Heart right ventricle (tissue), 16 donors: ENCODE results near the gene DLST. TPM values are rescaled to one million over a fixed set of nuclear protein-coding genes. Genes with fewer than 3 reads are reported as not detected.

ENCODE experiments used
- ATAC-seq, 8 donors: fragments of 200-7000 bp; cut with Tn5 transposase; one replicate each; pipeline ENCODE4 v1.9.1; 2020; ENCODE audit warnings: mild to moderate bottlenecking in 8 of 8, moderate library complexity in 8 of 8, moderate number of reproducible peaks in 1 of 8
- DNase-seq, 2 donors: peaks; one replicate each; pipeline ENCODE4 v3.0.0-alpha.2; 2020
- H3K27ac ChIP-seq, 10 donors: fragments of 200-600 bp; sonication (generic) in 2 of 10; one replicate each; pipeline versions ENCODE4 v1.5.0 to v1.8.0; 2020 to 2022; ENCODE audit warnings: mild to moderate bottlenecking in 3 of 10
- H3K27me3 ChIP-seq, 7 donors: fragments of 200-600 bp; one replicate each; pipeline ENCODE4 v1.8.0; 2021 to 2022; ENCODE audit warnings: mild to moderate bottlenecking in 2 of 7
- H3K36me3 ChIP-seq, 9 donors: fragments of 200-600 bp; sonication (generic) in 1 of 9; one replicate each; pipeline versions ENCODE4 v1.5.0 to v1.8.0; 2020 to 2022; ENCODE audit warnings: mild to moderate bottlenecking in 2 of 9
- H3K4me1 ChIP-seq, 9 donors: fragments of 200-600 bp; sonication (generic) in 1 of 9; one replicate each; pipeline versions ENCODE4 v1.5.0 to v1.8.0; 2020 to 2022; ENCODE audit warnings: mild to moderate bottlenecking in 4 of 9
- H3K4me3 ChIP-seq, 10 donors: fragments of 200-600 bp; sonication (generic) in 2 of 10; one replicate each; pipeline versions ENCODE4 v1.5.0 to v1.8.0; 2020 to 2022; ENCODE audit warnings: mild to moderate bottlenecking in 7 of 10, moderate library complexity in 2 of 10
- H3K9me3 ChIP-seq, 11 donors: fragments of 200-600 bp in 10 of 11; sonication (generic) in 2 of 11; one replicate each; pipeline versions ENCODE4 v1.5.0 to v1.8.0; 2013 to 2022; ENCODE audit warnings: mild to moderate bottlenecking in 2 of 11, control low read depth in 1 of 11, moderate library complexity in 1 of 11
- CTCF ChIP-seq, 9 donors: fragments of 200-600 bp; sonication (generic) in 2 of 9; IDR thresholded peaks; one replicate each; pipeline versions ENCODE4 v1.5.0 to v1.8.0; 2021 to 2022; ENCODE audit warnings: antibody characterized with exemption in 9 of 9, mild to moderate bottlenecking in 5 of 9, moderate library complexity in 1 of 9
- WGBS, 2 donors: extraction: QIAGEN DNeasy Blood & Tissue Kit; methylation state at CpG; one replicate each; pipeline ENCODE4 v1.1.7; 2013; ENCODE audit warnings: inconsistent platforms in 1 of 2; 5-methylcytosine and 5-hydroxymethylcytosine counted together
- intact Hi-C, 10 donors: fragments of 100-400 bp; cut with DNase I; formaldehyde crosslinking; loops; one replicate each; pipeline versions ENCODE4 v1.11.1 to v1.14.2; 2022
- polyA plus RNA-seq, 2 donors: library from polyadenylated mRNA; stranded (reverse); fragments of 200-250 nt; gene quantifications; one replicate each; pipeline ENCODE4 v1.2.3, GENCODE V29; 2013
- total RNA-seq, 10 donors: library from RNA; stranded (reverse); fragmentation: NEBNext Ultra II Directional in 3 of 10; extraction: Animal tissue kit (Norgen Biotek cat#: 25700) in 3 of 10; gene quantifications; one replicate each; pipeline versions ENCODE4 v1.2.1 to v1.2.4, GENCODE V29; 2021 to 2023
- donor health status: Arrhythmogenic right ventricular cardiomyopathy.
- donor health status: ischemic (EF 13 %, LVEDD 7.1; RV severe dilation, severe dysfunction).
- donor health status: healthy with polysubstance abuse.
- donor health status: DM: no; HTN: yes; CAD: no.
- donor health status: DM: no; HTN: no; CAD: no.
- donor health status: ischemic (EF 25% LVEDD 6.9; RV normal size, moderate dysfunction).
- donor health status: ischemic (EF 25% LVEDD 5.7; RV mildly dilated, moderate dysfunction).
- donor health status: healthy.
- donor health status: DM: yes; HTN: yes; CAD: no.
- donor health status: Ischemic cardiomyopathy.
- donor health status: ischemic (EF 35%, LVEDD 5.7; RV mildly dilated, moderate dysfunction).
- donor health status: nonischemic (EF 11% LVEDD 7.7; RV severe dilation, severe dysfunction).
- donor health status: DM: yes; HTN: yes; CAD: no.
- donor health status: PGD.
- donor health status: ischemic (EF 29% LVEDD 5.4; RV normal size, mild dysfunction).
- donor health status: nonischemic (EF 23%, LVEDD 6.1; RV moderate dilation, normal function).

Gene DLST
- total and polyA plus RNA-seq, 12 donors: 52.5 to 273 (median 226) TPM

- 70 to 74% methylated on average over 12 of the region's 12 CpGs for WGBS, 2 donors
- intact Hi-C loops: loop anchor here in 5 of 10 donors (5.0 to 10.0 kb wide), 3 partner anchors 60 to 143 kb away; partner anchors contain the start of genes EIF2B2 (in 1 of the 5) and ZC2HC1C (in 1 of the 5)
- Histone ChIP-seq H3K27me3 (no peaks in the 10 kb centered on the region), H3K36me3 (peaks cover 0 to 37% (median 0%) of the 10 kb centered on the region in 9 donors), H3K9me3 (no peaks in the 10 kb centered on the region), H3K4me1 (peaks cover 28 to 70% (median 60%) of the 10 kb centered on the region in 9 donors), H3K4me3 (peak overlapping the region in 1 of 10 donors; percentile 34), H3K27ac (peak overlapping the region; percentile 52 to 95 (median 86))
- ATAC-seq (no peak), DNase-seq (no peak)
- TF ChIP-seq CTCF (IDR thresholded peaks at IDR 0.05): no peak
These were observed 60.5 kb downstream of the DLST start for GRCh38 chr14:74942181-74942580.

- H3K27me3 ChIP-seq: no peaks in the 10 kb centered on the region
- H3K36me3 ChIP-seq: peaks cover 0 to 39% (median 1%) of the 10 kb centered on the region in 9 donors
- TF ChIP-seq CTCF (IDR thresholded peaks at IDR 0.05): no peak
- H3K4me1 ChIP-seq: peaks cover 28 to 73% (median 62%) of the 10 kb centered on the region in 9 donors
- intact Hi-C loops: loop anchor here in 5 of 10 donors (5.0 to 10.0 kb wide), 3 partner anchors 60 to 142 kb away; partner anchors contain the start of genes EIF2B2 (in 1 of the 5) and ZC2HC1C (in 1 of the 5)
- peak overlapping the region in 1 of 10 donors; percentile 34 for H3K4me3 ChIP-seq
- DNase-seq (no peak), ATAC-seq (no peak)
- peak overlapping the region; percentile 52 to 95 (median 86) for H3K27ac ChIP-seq
- H3K9me3 ChIP-seq: no peaks in the 10 kb centered on the region
- WGBS, 2 donors: 92% methylated on average over 11 of the region's 11 CpGs
These were observed 60.9 kb downstream of the DLST start for GRCh38 chr14:74942608-74943007.

GRCh38 chr14:74945261-74945851 lies 63.6 kb downstream of the DLST start:
- no peaks in the 10 kb centered on the region for H3K9me3 ChIP-seq
- no peaks in the 10 kb centered on the region for H3K27me3 ChIP-seq
- intact Hi-C loops: loop anchor here in 9 of 10 donors (5.0 to 10.0 kb wide), 5 partner anchors 57 to 142 kb away; partner anchors contain the start of genes EIF2B2 (in 6 of the 9) and ZC2HC1C (in 1 of the 9)
- TF ChIP-seq CTCF (IDR thresholded peaks at IDR 0.05): peak in 7 of 9 donors; percentile 34 to 59 (median 42)
- H3K27ac ChIP-seq: peak overlapping the region in 4 of 10 donors; percentile 4 to 63 (median 24)
- no peak for DNase-seq
- WGBS, 2 donors: 74 to 78% methylated on average over 17 of the region's 17 CpGs
- peaks cover 0 to 60% (median 4%) of the 10 kb centered on the region in 9 donors for H3K36me3 ChIP-seq
- no peak for ATAC-seq
- peaks cover 17 to 72% (median 44%) of the 10 kb centered on the region in 9 donors for H3K4me1 ChIP-seq
- H3K4me3 ChIP-seq: no peak overlapping the region

GRCh38 chr14:74945852-74946658 lies 64.3 kb downstream of the DLST start:
- Histone ChIP-seq H3K4me1 (peaks cover 14 to 72% (median 44%) of the 10 kb centered on the region in 9 donors), H3K27me3 (peaks cover 0 to 4% (median 0%) of the 10 kb centered on the region in 7 donors), H3K4me3 (peak overlapping the region in 3 of 10 donors; percentile 4 to 21 (median 17)), H3K9me3 (no peaks in the 10 kb centered on the region), H3K36me3 (peaks cover 0 to 60% (median 4%) of the 10 kb centered on the region in 9 donors), H3K27ac (peak overlapping the region in 7 of 10 donors; percentile 8 to 76 (median 54))
- 42 to 45% methylated on average over 17 of the region's 17 CpGs for WGBS, 2 donors
- TF ChIP-seq CTCF (IDR thresholded peaks at IDR 0.05): peak; percentile 89 to 96 (median 95)
- peak; percentile 74 to 86 (median 81) for ATAC-seq
- peak; percentile 76 to 83 for DNase-seq
- intact Hi-C loops: loop anchor here in 9 of 10 donors (2.0 to 10.0 kb wide), 8 partner anchors 31 to 143 kb away; partner anchors contain the start of genes EIF2B2 (in 6 of the 9) and ZC2HC1C (in 1 of the 9)
